HepG2 (cell line): Measurements from ENCODE around the gene SNX24. TPM values are rescaled to one million over a fixed set of nuclear protein-coding genes. Genes with fewer than 3 reads are reported as not detected.

Experiments used
- ATAC-seq: fragments of 200-7000 bp; cut with Tn5 transposase; 3 replicates; pipeline ENCODE4 v1.9.1; 2020; ENCODE audit warnings: mild to moderate bottlenecking, moderate library complexity
- BruUV-seq: library from RNA; stranded (reverse); fragments of 400-500 nt; replicated peaks from 2 replicates; lab custom pipeline; 2021; lab: Mats Ljungman, UMichigan
- CTCF ChIA-PET: fragments of 300-600 bp; formaldehyde crosslinking; extraction: SDS; loops from one replicate; lab custom pipeline; 2021; ENCODE audit warnings: low total read pairs, inconsistent platforms, low intra/inter-chr PET ratio; lab: Yijun Ruan, JAX
- POLR2A ChIA-PET: fragments of 350-600 bp; sonication (Branson Sonifier 250); formaldehyde crosslinking; loops from one replicate; lab custom pipeline; 2020; ENCODE audit warnings: antibody characterized with exemption, inconsistent platforms; lab: Yijun Ruan, JAX
- DNase-seq: peaks from one replicate; pipeline ENCODE4 v3.0.0-alpha.2; 2015; ENCODE audit warnings: low spot score
- FAIRE-seq: peaks from 3 replicates; lab custom pipeline; 2011; peaks lifted over from hg19 to GRCh38; lab: Jason Lieb, UNC
- H2AFZ ChIP-seq: one replicate; pipeline ENCODE4 v1.6.1; 2011; ENCODE audit warnings: low read length, inconsistent platforms
- H3K27ac ChIP-seq: fragments of 300-600 bp; 3 replicates; pipeline ENCODE4 v1.8.0; 2011; ENCODE audit warnings: mixed run types, mild to moderate bottlenecking, mixed read lengths, low read length, inconsistent platforms; ENCODE audit not compliant: insufficient read depth; ENCODE audit errors: extremely low read length
- H3K27me3 ChIP-seq, 2 experiments: fragments of 200-600 bp in 1 of 2; 2 replicates in 1 of 2; 3 replicates in 1 of 2; pipeline versions ENCODE4 v1.6.0 to v1.8.0; 2011; ENCODE audit warnings: low read length in 2 of 2, mild to moderate bottlenecking in 2 of 2, moderate library complexity in 2 of 2, inconsistent platforms in 1 of 2; ENCODE audit not compliant: insufficient read depth in 2 of 2, control insufficient read depth in 1 of 2
- H3K36me3 ChIP-seq, 2 experiments: fragments of 200-600 bp in 1 of 2; replicated peaks in 1 of 2; 2 replicates in 1 of 2; 3 replicates in 1 of 2; pipeline versions ENCODE4 v1.5.1 to v1.8.0; 2011; ENCODE audit warnings: low read length in 2 of 2, inconsistent platforms in 1 of 2; ENCODE audit not compliant: insufficient read depth in 2 of 2, control insufficient read depth in 1 of 2
- H3K4me1 ChIP-seq: 2 replicates; pipeline ENCODE4 v1.5.1; 2012; ENCODE audit warnings: low read length, inconsistent platforms; ENCODE audit not compliant: insufficient read depth
- H3K4me2 ChIP-seq: 2 replicates; pipeline ENCODE4 v1.6.0; 2011; ENCODE audit warnings: low read depth, low read length, inconsistent platforms
- H3K4me3 ChIP-seq, 3 experiments: fragments of 200-600 bp in 1 of 3; sonication (generic), shearing (Covaris generic) in 1 of 3; replicated peaks in 1 of 3; 2 replicates each; pipeline ENCODE4 v1.5.1; 2011 to 2016; ENCODE audit warnings: low read length in 3 of 3, inconsistent platforms in 2 of 3, low read depth in 2 of 3, mild to moderate bottlenecking in 2 of 3, control low read depth in 1 of 3, mixed read lengths in 1 of 3; ENCODE audit not compliant: insufficient read depth in 1 of 3
- H3K79me2 ChIP-seq: one replicate; pipeline ENCODE4 v1.6.1; 2011; ENCODE audit warnings: low read length, inconsistent platforms; ENCODE audit not compliant: insufficient read depth
- H3K9ac ChIP-seq: 2 replicates; pipeline ENCODE4 v1.6.0; 2011; ENCODE audit warnings: mild to moderate bottlenecking, low read depth, low read length, inconsistent platforms; ENCODE audit not compliant: insufficient read depth
- H3K9me3 ChIP-seq: 2 replicates; pipeline ENCODE4 v1.5.1; 2012; ENCODE audit warnings: mild to moderate bottlenecking, low read length
- H4K20me1 ChIP-seq: 2 replicates; pipeline ENCODE4 v1.6.0; 2011; ENCODE audit warnings: inconsistent platforms, mild to moderate bottlenecking, low read length, moderate library complexity; ENCODE audit not compliant: insufficient read depth
- AFF4 ChIP-seq: sonication (generic); formaldehyde crosslinking; IDR thresholded peaks from 2 replicates; pipeline ENCODE4 v1.4.0; 2020; ENCODE audit warnings: missing genetic modification reagents
- ERF ChIP-seq: IDR thresholded peaks from 2 replicates; pipeline ENCODE4 v1.6.1; 2018; ENCODE audit warnings: missing biosample characterization, missing genetic modification reagents
- HMGA1 ChIP-seq: sonication (generic); formaldehyde crosslinking; conservative IDR thresholded peaks from 2 replicates; pipeline ENCODE4 v1.4.0; 2020; ENCODE audit warnings: missing genetic modification reagents
- IKZF4 ChIP-seq: sonication (generic); formaldehyde crosslinking; IDR thresholded peaks from 2 replicates; pipeline ENCODE4 v1.5.1; 2020; ENCODE audit warnings: borderline replicate concordance, mild to moderate bottlenecking, low read depth, missing genetic modification reagents; ENCODE audit errors: not compliant biosample characterization
- KAT8 ChIP-seq: IDR thresholded peaks from 2 replicates; pipeline ENCODE4 v1.6.1; 2016; ENCODE audit warnings: missing genetic modification reagents, missing compliant biosample characterization
- MAFF ChIP-seq: IDR thresholded peaks from 2 replicates; pipeline ENCODE4 v1.6.1; 2011; ENCODE audit warnings: low read depth, low read length, improper control_type of control experiment
- MAFK ChIP-seq, 2 experiments: IDR thresholded peaks in 1 of 2; conservative IDR thresholded peaks in 1 of 2; 2 replicates each; pipeline ENCODE4 v1.6.1; 2011; ENCODE audit warnings: improper control_type of control experiment in 2 of 2, low read length in 2 of 2
- NCOA5 ChIP-seq: sonication (generic); formaldehyde crosslinking; IDR thresholded peaks from 2 replicates; pipeline ENCODE4 v1.4.0; 2020; ENCODE audit warnings: missing genetic modification reagents
- ZNF251 ChIP-seq: sonication (generic); formaldehyde crosslinking; IDR thresholded peaks from 2 replicates; pipeline ENCODE4 v1.9.0; 2021; ENCODE audit warnings: mild to moderate bottlenecking, missing genetic modification reagents
- ZNF253 ChIP-seq: sonication (generic); formaldehyde crosslinking; IDR thresholded peaks from 2 replicates; pipeline ENCODE4 v1.8.0; 2022; ENCODE audit warnings: mild to moderate bottlenecking, missing genetic modification reagents, borderline replicate concordance
- ZNF275 ChIP-seq: sonication (generic); formaldehyde crosslinking; IDR thresholded peaks from 2 replicates; pipeline ENCODE4 v1.8.0; 2022; ENCODE audit warnings: missing genetic modification reagents, mild to moderate bottlenecking, inconsistent platforms, borderline replicate concordance
- ZNF530 ChIP-seq: sonication (generic); formaldehyde crosslinking; IDR thresholded peaks from 2 replicates; pipeline ENCODE4 v1.5.0; 2020; ENCODE audit warnings: low read depth, mild to moderate bottlenecking, missing genetic modification reagents
- ZNF747 ChIP-seq: sonication (generic); formaldehyde crosslinking; IDR thresholded peaks from 2 replicates; pipeline ENCODE4 v1.8.1; 2023; ENCODE audit warnings: missing genetic modification reagents, mild to moderate bottlenecking, borderline replicate concordance
- WGBS: methylation state at CpG from one replicate; pipeline ENCODE4 v1.1.6; 2017; ENCODE audit warnings: low lambda C conversion rate; 5-methylcytosine and 5-hydroxymethylcytosine counted together
- in situ Hi-C: cut with HindIII; loops from 2 replicates; pipeline ENCODE4 v1.10.0; 2017; ENCODE audit warnings: low pct_unique_long_range_greater_than_20kb; ENCODE audit not compliant: extremely low pct_ligation_motif_present
- intact Hi-C: fragments of 100-400 bp; cut with micrococcal nuclease; formaldehyde crosslinking; loops from one replicate; pipeline ENCODE4 v1.10.0; 2022; ENCODE audit not compliant: unreplicated experiment
- polyA plus RNA-seq, 8 experiments: library from polyadenylated mRNA; depleted of rRNA in 3 of 8; stranded (reverse) in 7 of 8; unstranded in 1 of 8; fragments of >200 nt; fragmentation: Illumina TruSeq in 4 of 8; extraction: Trizol in 4 of 8; gene quantifications; 2 replicates each; pipeline versions ENCODE4 v1.2.1 to v1.2.3, GENCODE V29; 2011 to 2016; ENCODE audit warnings: low read depth in 4 of 8, missing spikeins in 1 of 8, mixed read lengths in 1 of 8; ENCODE audit not compliant: insufficient read depth in 1 of 8
- total RNA-seq, 5 experiments: library from RNA; depleted of rRNA; stranded (reverse); fragments of >200 nt; fragmentation: Illumina TruSeq; extraction: Trizol; gene quantifications; 2 replicates each; pipeline ENCODE4 v1.2.3, GENCODE V29; 2016; ENCODE audit warnings: low read depth in 1 of 5

Gene SNX24
- total and polyA plus RNA-seq, 2 of the 13 experiments (the other 11 are each of a cell fraction or from before 2014, with no cell fraction given) = 7.2 to 23.7 TPM

GRCh38 chr5:122815218-122815767 is 30.1 kb upstream of the SNX24 start:
- no peak overlapping the region for H3K9ac ChIP-seq
- no peaks in the 10 kb centered on the region for H3K27me3 ChIP-seq
- H3K4me2 ChIP-seq = no peak overlapping the region
- no peaks in the 10 kb centered on the region for H3K79me2 ChIP-seq
- POLR2A ChIA-PET = no interaction called here
- no TSS peak for BruUV-seq
- CTCF ChIA-PET = no interaction called here
- H2AFZ ChIP-seq = no peak overlapping the region
- H3K9me3 ChIP-seq = no peaks in the 10 kb centered on the region
- peaks cover 1 to 5% of the 10 kb centered on the region in 2 experiments; a peak in 4 of 5 replicates for H3K36me3 ChIP-seq
- H4K20me1 ChIP-seq = no peaks in the 10 kb centered on the region
- DNase-seq (no peak), ATAC-seq (no peak), FAIRE-seq (no peak)
- intact Hi-C loops = no loop called here
- WGBS = 95% methylated on average over 3 of the region's 3 CpGs
- TF ChIP-seq MAFF (peak; percentile 91), MAFK (conservative IDR thresholded peaks at IDR 0.05 in 1 of 2, IDR thresholded peaks at IDR 0.05 in 1 of 2; ENCODE audit: low read length in 2 of 2) (peak; percentile 89 to 94), ZNF747 (CRISPR knock-in tag) (no peak), KAT8 (CRISPR knock-in tag) (no peak), HMGA1 (CRISPR knock-in tag) (no peak), ERF (no peak), NCOA5 (CRISPR knock-in tag) (no peak), IKZF4 (CRISPR knock-in tag) (no peak)
- in situ Hi-C loops = no loop called here
- H3K4me3 ChIP-seq = no peak overlapping the region
- no peaks in the 10 kb centered on the region for H3K4me1 ChIP-seq
- H3K27ac ChIP-seq = no peak overlapping the region

- BruUV-seq = no TSS peak
- Histone ChIP-seq H3K27ac (no peak overlapping the region), H3K36me3 (peaks cover 1 to 16% of the 10 kb centered on the region in 2 experiments; a peak in 4 of 5 replicates), H4K20me1 (no peaks in the 10 kb centered on the region), H3K9ac (no peak overlapping the region), H3K4me3 (no peak overlapping the region), H3K4me2 (no peak overlapping the region), H3K27me3 (no peaks in the 10 kb centered on the region), H3K79me2 (no peaks in the 10 kb centered on the region), H3K9me3 (no peaks in the 10 kb centered on the region), H2AFZ (no peak overlapping the region), H3K4me1 (no peaks in the 10 kb centered on the region)
- CTCF ChIA-PET = no interaction called here
- POLR2A ChIA-PET = no interaction called here
- ATAC-seq (no peak), FAIRE-seq (peak; percentile 8), DNase-seq (no peak)
- WGBS = 96% methylated on average over 5 of the region's 5 CpGs
- intact Hi-C loops (no loop called here), in situ Hi-C loops (no loop called here)
- TF ChIP-seq AFF4 (CRISPR knock-in tag) = no peak
- TF ChIP-seq ZNF251 (CRISPR knock-in tag) = no peak
- TF ChIP-seq ZNF253 (CRISPR knock-in tag) = no peak
- no peak for TF ChIP-seq ZNF275 (CRISPR knock-in tag)
- no peak for TF ChIP-seq ZNF530 (CRISPR knock-in tag)
These were observed 28.7 kb upstream of the SNX24 start for GRCh38 chr5:122816756-122817155.
